Prostate gland (tissue), 2 donors: ENCODE data around the gene DNAH10. TPM values are rescaled to one million over a fixed set of nuclear protein-coding genes. Genes with fewer than 3 reads are reported as not detected.

ENCODE experiments used
- DNase-seq: peaks from one replicate; pipeline ENCODE4 v3.0.0-alpha.2; 2019; ENCODE audit warnings: low spot score
- H3K27ac ChIP-seq, 2 donors: fragments of 200-600 bp; sonication (generic); 2 replicates each; pipeline ENCODE4 v1.5.1; 2017 to 2019
- H3K27me3 ChIP-seq: fragments of 200-600 bp; sonication (generic); replicated peaks from 2 replicates; pipeline ENCODE4 v1.5.1; 2019; ENCODE audit not compliant: insufficient read depth
- H3K36me3 ChIP-seq, 2 donors: fragments of 200-600 bp; sonication (generic); 1 replicate in 1 of 2; 2 replicates in 1 of 2; pipeline versions ENCODE4 v1.5.1 to v1.8.1; 2017 to 2019
- H3K4me1 ChIP-seq: fragments of 200-600 bp; sonication (generic); replicated peaks from 2 replicates; pipeline ENCODE4 v1.5.1; 2019
- H3K4me3 ChIP-seq, 2 donors: fragments of 200-600 bp; sonication (generic); 2 replicates each; pipeline ENCODE4 v1.5.1; 2017 to 2019
- H3K9me3 ChIP-seq: fragments of 200-600 bp; sonication (generic); 2 replicates; pipeline ENCODE4 v1.5.1; 2017
- POLR2A ChIP-seq: fragments of 450-650 bp; IDR thresholded peaks from one replicate; pipeline ENCODE4 v1.6.1; 2016; ENCODE audit warnings: antibody characterized with exemption, mild to moderate bottlenecking
- POLR2AphosphoS5 ChIP-seq: sonication (generic); formaldehyde crosslinking; IDR thresholded peaks from one replicate; pipeline ENCODE4 v1.6.1; 2017; ENCODE audit warnings: antibody characterized with exemption
- WGBS: methylation state at CpG from one replicate; pipeline ENCODE4 v1.1.5; 2018; 5-methylcytosine and 5-hydroxymethylcytosine counted together
- intact Hi-C: fragments of 100-400 bp; cut with DNase I; formaldehyde crosslinking; loops from one replicate; pipeline ENCODE4 v1.14.2; 2022
- total RNA-seq, 2 donors: library from RNA; depleted of rRNA; stranded (reverse); fragments of >200 nt; gene quantifications; one replicate each; pipeline ENCODE4 v1.1.0, GENCODE V29; 2016
- TF ChIP-seq, protein P1 (sequence below), 4 experiments: fragments of 200-600 bp in 2 of 4; fragments of 450-650 bp in 2 of 4; sonication (generic) in 2 of 4; IDR thresholded peaks; 1 replicate in 3 of 4; 2 replicates in 1 of 4; pipeline ENCODE4 v1.5.1; 2016 to 2019; ENCODE audit warnings: antibody characterized with exemption in 4 of 4, mild to moderate bottlenecking in 2 of 4, moderate library complexity in 2 of 4

DNAH10 gene
- total RNA-seq, 2 donors from 2014 or later = 0.68 to 7.9 TPM

- no peak for DNase-seq
- intact Hi-C loops = no loop called here
- TF ChIP-seq POLR2A (no peak), POLR2AphosphoS5 (no peak)
- TF ChIP-seq, protein P1, sequence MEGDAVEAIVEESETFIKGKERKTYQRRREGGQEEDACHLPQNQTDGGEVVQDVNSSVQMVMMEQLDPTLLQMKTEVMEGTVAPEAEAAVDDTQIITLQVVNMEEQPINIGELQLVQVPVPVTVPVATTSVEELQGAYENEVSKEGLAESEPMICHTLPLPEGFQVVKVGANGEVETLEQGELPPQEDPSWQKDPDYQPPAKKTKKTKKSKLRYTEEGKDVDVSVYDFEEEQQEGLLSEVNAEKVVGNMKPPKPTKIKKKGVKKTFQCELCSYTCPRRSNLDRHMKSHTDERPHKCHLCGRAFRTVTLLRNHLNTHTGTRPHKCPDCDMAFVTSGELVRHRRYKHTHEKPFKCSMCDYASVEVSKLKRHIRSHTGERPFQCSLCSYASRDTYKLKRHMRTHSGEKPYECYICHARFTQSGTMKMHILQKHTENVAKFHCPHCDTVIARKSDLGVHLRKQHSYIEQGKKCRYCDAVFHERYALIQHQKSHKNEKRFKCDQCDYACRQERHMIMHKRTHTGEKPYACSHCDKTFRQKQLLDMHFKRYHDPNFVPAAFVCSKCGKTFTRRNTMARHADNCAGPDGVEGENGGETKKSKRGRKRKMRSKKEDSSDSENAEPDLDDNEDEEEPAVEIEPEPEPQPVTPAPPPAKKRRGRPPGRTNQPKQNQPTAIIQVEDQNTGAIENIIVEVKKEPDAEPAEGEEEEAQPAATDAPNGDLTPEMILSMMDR (IDR thresholded peaks at IDR 0.05) = no peak
- Histone ChIP-seq H3K36me3 (no peaks in the 10 kb centered on the region), H3K4me1 (no peaks in the 10 kb centered on the region), H3K9me3 (no peaks in the 10 kb centered on the region), H3K4me3 (no peak overlapping the region), H3K27me3 (no peaks in the 10 kb centered on the region), H3K27ac (no peak overlapping the region)
- WGBS = 81% methylated on average over 5 of the region's 5 CpGs
Observed at GRCh38 chr12:123723765-123724164, 38.3 kb upstream of the DNAH10 start.

DNA sequence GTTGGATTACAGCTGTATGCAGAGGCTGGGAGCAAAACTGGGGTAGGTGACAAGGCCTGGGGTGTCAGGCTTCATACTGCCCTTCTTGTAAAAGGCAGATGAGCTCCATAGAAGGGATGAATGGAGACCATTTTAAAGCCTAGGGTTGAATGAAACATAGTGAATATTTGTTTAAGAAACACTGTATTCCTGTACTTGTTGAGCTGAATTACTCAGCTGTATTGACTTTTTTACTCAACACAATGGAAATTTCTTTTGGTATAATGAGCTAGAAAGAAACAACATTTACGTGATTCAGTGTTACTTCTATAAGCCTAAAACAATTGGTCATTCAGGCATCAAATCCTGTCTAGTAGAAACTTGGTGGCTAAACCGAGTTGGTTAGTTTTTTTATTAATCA, 35.9 kb upstream of the DNAH10 start:
- intact Hi-C loops = no loop called here
- Histone ChIP-seq H3K36me3 (no peaks in the 10 kb centered on the region), H3K4me1 (no peaks in the 10 kb centered on the region), H3K9me3 (no peaks in the 10 kb centered on the region), H3K27me3 (no peaks in the 10 kb centered on the region), H3K4me3 (no peak overlapping the region), H3K27ac (no peak overlapping the region)
- no peak for DNase-seq
- TF ChIP-seq POLR2A (no peak), POLR2AphosphoS5 (no peak)
- TF ChIP-seq, protein P1 (IDR thresholded peaks at IDR 0.05) = no peak
- 57% methylated on average over 2 of the region's 2 CpGs for WGBS

DNA sequence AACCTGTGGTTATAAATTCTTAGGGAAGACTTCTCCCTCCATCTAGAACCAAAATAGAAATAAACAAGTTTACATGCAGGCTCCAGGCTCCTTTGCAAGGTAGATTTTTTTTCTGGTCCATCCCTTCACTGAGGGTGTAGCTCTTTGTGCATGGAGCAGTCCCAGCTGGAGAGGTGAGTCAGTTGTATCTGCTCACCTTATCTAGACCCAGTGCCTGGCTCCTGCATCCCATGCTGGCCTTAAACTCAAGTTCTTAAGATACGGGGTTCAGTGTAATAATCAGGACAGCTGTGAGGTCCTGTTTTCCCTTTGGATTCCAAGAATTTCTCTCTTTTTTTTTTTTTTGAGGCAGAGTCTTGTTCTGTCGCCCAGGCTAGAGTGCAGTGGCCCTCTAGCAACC, 35.1 kb upstream of the DNAH10 start:
- no peak overlapping the region for H3K27ac ChIP-seq
- whole genome bisulfite sequencing = 89% methylated on average over 2 of the region's 2 CpGs
- H3K9me3 ChIP-seq = no peaks in the 10 kb centered on the region
- H3K4me1 ChIP-seq = no peaks in the 10 kb centered on the region
- no peak overlapping the region for H3K4me3 ChIP-seq
- no peaks in the 10 kb centered on the region for H3K36me3 ChIP-seq
- intact Hi-C loops = no loop called here
- H3K27me3 ChIP-seq = no peaks in the 10 kb centered on the region
- TF ChIP-seq, protein P1 (IDR thresholded peaks at IDR 0.05) = no peak
- no peak for DNase-seq

- intact Hi-C loops = no loop called here
- no peak overlapping the region for H3K4me3 ChIP-seq
- DNase-seq = no peak
- no peaks in the 10 kb centered on the region for H3K4me1 ChIP-seq
- H3K36me3 ChIP-seq = no peaks in the 10 kb centered on the region
- no peaks in the 10 kb centered on the region for H3K9me3 ChIP-seq
- no peaks in the 10 kb centered on the region for H3K27me3 ChIP-seq
- TF ChIP-seq, protein P1 (IDR thresholded peaks at IDR 0.05) = no peak
- TF ChIP-seq POLR2AphosphoS5 (no peak), POLR2A (no peak)
- H3K27ac ChIP-seq = no peak overlapping the region
- WGBS = 93% methylated on average over 3 of the region's 3 CpGs
Observed at GRCh38 chr12:123727878-123728277, 34.2 kb upstream of the DNAH10 start.

GRCh38 chr12:123731596-123731995, 30.5 kb upstream of the DNAH10 start:
- H3K4me1 ChIP-seq = no peaks in the 10 kb centered on the region
- H3K4me3 ChIP-seq = no peak overlapping the region
- H3K27me3 ChIP-seq = no peaks in the 10 kb centered on the region
- no peak overlapping the region for H3K27ac ChIP-seq
- no peaks in the 10 kb centered on the region for H3K9me3 ChIP-seq
- 87% methylated on average over 2 of the region's 2 CpGs for WGBS
- intact Hi-C loops = no loop called here
- peaks cover 0 to 4% of the 10 kb centered on the region in 2 donors for H3K36me3 ChIP-seq
- no peak for DNase-seq
- TF ChIP-seq POLR2A (no peak), POLR2AphosphoS5 (no peak)
- TF ChIP-seq, protein P1 (IDR thresholded peaks at IDR 0.05) = no peak
